Panc1 (cell line): ENCODE measurements around the gene CCL5. TPM values are rescaled to one million over a fixed set of nuclear protein-coding genes. Genes with fewer than 3 reads are reported as not detected.

Experiments
- ATAC-seq: fragments of 200-7000 bp; cut with Tn5 transposase; 2 replicates; pipeline ENCODE4 v1.9.1; 2020; ENCODE audit warnings: mild to moderate bottlenecking, moderate library complexity
- BruUV-seq: library from RNA; stranded (reverse); fragments of 400-500 nt; replicated peaks from 2 replicates; lab custom pipeline; 2021; lab: Mats Ljungman, UMichigan
- CTCF ChIA-PET: fragments of 300-600 bp; sonication (Branson Sonifier 250); formaldehyde crosslinking; loops from one replicate; lab custom pipeline; 2022; ENCODE audit warnings: antibody characterized with exemption; lab: Charles Lee
- POLR2A ChIA-PET: fragments of 300-600 bp; sonication (Branson Sonifier 250); formaldehyde crosslinking; loops from one replicate; lab custom pipeline; 2022; ENCODE audit warnings: antibody characterized with exemption; lab: Charles Lee
- DNase-seq: peaks from one replicate; pipeline ENCODE4 v3.0.0-alpha.2; 2010; ENCODE audit warnings: low read depth, low spot score
- H3K27ac ChIP-seq: 2 replicates; pipeline ENCODE4 v1.5.1; 2011; ENCODE audit warnings: mild to moderate bottlenecking, low read length, inconsistent platforms
- H3K27me3 ChIP-seq: fragments of 200-500 bp; sonication (Bioruptor generic); 2 replicates; pipeline ENCODE4 v1.6.0; 2014; ENCODE audit warnings: low read length, inconsistent platforms; ENCODE audit not compliant: control insufficient read depth, insufficient read depth
- H3K36me3 ChIP-seq: fragments of 200-500 bp; sonication (Bioruptor generic); 2 replicates; pipeline ENCODE4 v1.5.1; 2014; ENCODE audit warnings: inconsistent platforms, mild to moderate bottlenecking, low read length, moderate library complexity; ENCODE audit not compliant: control insufficient read depth, insufficient read depth
- H3K4me1 ChIP-seq: 2 replicates; pipeline ENCODE4 v1.5.1; 2011; ENCODE audit warnings: inconsistent platforms, mild to moderate bottlenecking, low read length, moderate library complexity; ENCODE audit not compliant: control insufficient read depth, insufficient read depth
- H3K4me3 ChIP-seq, 2 experiments: 2 replicates each; pipeline ENCODE4 v1.5.1; 2011 to 2012; ENCODE audit warnings: low read depth in 2 of 2, low read length in 2 of 2, mild to moderate bottlenecking in 2 of 2, inconsistent platforms in 1 of 2, moderate library complexity in 1 of 2
- H3K9me3 ChIP-seq: fragments of 200-500 bp; sonication (Bioruptor generic); 2 replicates; pipeline ENCODE4 v1.5.1; 2014; ENCODE audit warnings: low read depth, mild to moderate bottlenecking, inconsistent platforms, low read length, moderate library complexity; ENCODE audit not compliant: control insufficient read depth, insufficient read depth
- CTCF ChIP-seq: fragments of 450-650 bp; IDR thresholded peaks from 2 replicates; pipeline ENCODE4 v1.5.1; 2017; ENCODE audit warnings: mild to moderate bottlenecking
- POLR2AphosphoS5 ChIP-seq: IDR thresholded peaks from 2 replicates; pipeline ENCODE4 v1.6.1; 2012; ENCODE audit warnings: mild to moderate bottlenecking, low read depth, low read length, moderate library complexity
- REST ChIP-seq, 2 experiments: IDR thresholded peaks; 2 replicates each; pipeline ENCODE4 v1.6.1; 2011 to 2012; ENCODE audit warnings: low read depth in 2 of 2, control low read depth in 1 of 2, low read length in 1 of 2, mild to moderate bottlenecking in 1 of 2, moderate library complexity in 1 of 2; ENCODE audit not compliant: insufficient read depth in 1 of 2
- SIN3A ChIP-seq: IDR thresholded peaks from 2 replicates; pipeline ENCODE4 v1.6.1; 2012; ENCODE audit warnings: low read depth, mild to moderate bottlenecking, low read length, moderate library complexity, borderline replicate concordance; ENCODE audit not compliant: insufficient read depth
- TCF7L2 ChIP-seq: IDR thresholded peaks from 2 replicates; pipeline ENCODE4 v1.6.1; 2011; ENCODE audit warnings: mild to moderate bottlenecking, low read depth, low read length, inconsistent platforms
- in situ Hi-C: cut with HindIII; loops from 2 replicates; pipeline ENCODE4 v1.10.0; 2016; ENCODE audit warnings: low sequenced_read_pairs, low pct_unique_long_range_greater_than_20kb
- intact Hi-C: fragments of 100-400 bp; cut with micrococcal nuclease; formaldehyde crosslinking; loops from one replicate; pipeline ENCODE4 v1.10.0; 2022; ENCODE audit not compliant: unreplicated experiment
- total RNA-seq: library from RNA; stranded (reverse); gene quantifications from one replicate; pipeline ENCODE4 v1.2.1, GENCODE V29; 2021; ENCODE audit not compliant: unreplicated experiment

The CCL5 gene
- total RNA-seq, 1 experiment from 2014 or later = 15.9 TPM

- Histone ChIP-seq H3K27me3 (no peaks in the 10 kb centered on the region), H3K4me1 (no peaks in the 10 kb centered on the region), H3K27ac (no peak overlapping the region), H3K4me3 (no peak overlapping the region), H3K9me3 (no peaks in the 10 kb centered on the region), H3K36me3 (no peaks in the 10 kb centered on the region)
- no peak for ATAC-seq
- intact Hi-C loops (no loop called here), in situ Hi-C loops (no loop called here)
- no peak for TF ChIP-seq CTCF
- no peak for TF ChIP-seq SIN3A
- TF ChIP-seq POLR2AphosphoS5 = no peak
- no peak for TF ChIP-seq TCF7L2
- TF ChIP-seq REST (IDR thresholded peaks at IDR 0.05; ENCODE audit: insufficient read depth in 1 of 2, low read depth in 2 of 2, low read length in 1 of 2) = no peak
- ChIA-PET POLR2A (no interaction called here), CTCF (no interaction called here)
- DNase-seq = no peak
- no TSS peak for BruUV-seq
Measured at GRCh38 chr17:35864853-35865252, 15.3 kb downstream of the CCL5 start.

- no TSS peak for BruUV-seq
- Histone ChIP-seq H3K27ac (no peak overlapping the region), H3K4me1 (no peaks in the 10 kb centered on the region), H3K27me3 (no peaks in the 10 kb centered on the region), H3K4me3 (no peak overlapping the region), H3K36me3 (no peaks in the 10 kb centered on the region), H3K9me3 (no peaks in the 10 kb centered on the region)
- no peak for DNase-seq
- POLR2A ChIA-PET = no interaction called here
- CTCF ChIA-PET = no interaction called here
- intact Hi-C loops (no loop called here), in situ Hi-C loops (no loop called here)
- no peak for TF ChIP-seq CTCF
- no peak for TF ChIP-seq SIN3A
- TF ChIP-seq POLR2AphosphoS5 = no peak
- no peak for TF ChIP-seq REST (IDR thresholded peaks at IDR 0.05; ENCODE audit: insufficient read depth in 1 of 2, low read depth in 2 of 2, low read length in 1 of 2)
- TF ChIP-seq TCF7L2 = no peak
- no peak for ATAC-seq
Measured at GRCh38 chr17:35856603-35857002, 23.6 kb downstream of the CCL5 start.
